Measurements from ENCODE around the gene CTNND2. TPM values are rescaled to one million over a fixed set of nuclear protein-coding genes. Genes with fewer than 3 reads are reported as not detected.
"Not testable (repeated sequence)": the region's sequence is repeated elsewhere in the genome, so short reads cannot be mapped to it uniquely, and the experiment has no call there.

Gene CTNND2
- total RNA-seq, 1 donor from 2014 or later: not detected

DNA sequence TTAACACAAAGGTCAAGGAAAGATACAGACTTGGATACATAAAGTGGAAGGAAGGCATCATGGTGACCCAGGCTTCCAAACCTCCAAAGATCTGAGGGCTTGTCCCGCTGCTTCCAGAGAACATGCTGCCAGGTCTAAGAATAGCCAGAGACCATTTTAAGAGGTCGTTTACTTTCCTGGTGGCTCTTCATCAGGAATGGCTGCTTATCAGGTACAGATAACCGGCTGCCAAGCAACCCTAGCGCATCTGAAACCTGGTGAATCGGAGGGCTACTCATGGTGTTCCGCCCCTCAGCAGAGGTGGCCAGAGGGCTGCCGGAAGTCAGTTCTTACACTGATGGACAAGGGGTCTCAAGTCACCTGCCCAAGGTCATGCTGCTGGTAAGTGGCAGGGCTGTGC lies 892.0 kb downstream of the CTNND2 start:
- no peak for DNase-seq

DNA sequence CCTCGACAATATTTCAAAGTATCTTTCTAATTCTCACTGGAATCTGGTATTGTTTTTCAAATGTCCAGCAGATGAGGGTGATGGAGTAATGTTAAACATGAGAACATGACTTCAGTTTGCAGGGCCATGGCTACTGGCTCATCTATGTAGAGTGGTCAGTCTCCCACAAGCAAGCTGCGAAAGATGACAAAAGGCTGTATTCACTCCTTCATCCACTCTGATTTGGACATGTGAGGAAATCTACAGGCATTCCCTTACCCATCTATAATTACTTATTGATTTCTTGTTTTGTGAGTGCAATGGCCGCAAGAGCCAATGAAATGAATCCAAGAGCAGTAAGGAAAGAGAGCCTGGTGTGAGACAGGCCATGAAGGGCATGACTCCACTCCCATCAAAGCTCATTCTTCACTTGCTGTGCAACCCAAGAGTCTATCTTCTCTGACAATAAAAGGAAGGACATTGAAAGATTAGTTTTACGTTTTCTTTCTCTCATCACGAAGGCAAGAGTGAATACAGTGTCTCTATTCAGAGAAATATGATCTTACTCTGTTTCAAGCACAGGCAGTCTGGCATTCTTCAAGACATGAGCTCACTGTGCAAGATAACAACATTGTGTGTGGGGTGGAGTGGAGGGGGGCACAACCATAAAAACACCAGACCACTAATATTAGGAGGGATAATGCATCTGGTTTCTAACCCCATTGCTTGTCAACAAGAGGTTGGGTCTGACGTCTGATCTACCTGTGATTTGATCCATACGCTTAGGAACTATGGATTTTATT lies 893.6 kb downstream of the CTNND2 start:
- no peak for DNase-seq

DNA sequence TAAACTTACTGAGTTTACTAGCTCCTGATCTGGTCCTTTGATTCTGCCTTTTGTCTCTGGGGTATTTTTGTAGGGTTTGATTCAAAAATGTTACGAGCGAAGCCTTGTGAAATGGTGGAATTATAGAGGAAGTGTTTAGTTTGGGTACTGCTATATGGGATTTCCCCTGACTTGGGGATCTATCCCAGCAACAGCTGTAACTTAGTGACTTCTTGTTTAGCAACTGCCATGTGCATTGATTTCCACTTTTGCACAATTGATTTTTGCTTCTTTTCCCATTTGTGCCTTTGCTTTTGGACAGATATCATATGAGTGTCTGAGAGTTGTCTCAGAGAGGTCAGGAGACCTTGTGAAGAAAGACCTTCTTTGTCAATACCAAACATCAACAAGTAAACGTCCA lies 894.7 kb downstream of the CTNND2 start:
- DNase-seq: no peak

DNA sequence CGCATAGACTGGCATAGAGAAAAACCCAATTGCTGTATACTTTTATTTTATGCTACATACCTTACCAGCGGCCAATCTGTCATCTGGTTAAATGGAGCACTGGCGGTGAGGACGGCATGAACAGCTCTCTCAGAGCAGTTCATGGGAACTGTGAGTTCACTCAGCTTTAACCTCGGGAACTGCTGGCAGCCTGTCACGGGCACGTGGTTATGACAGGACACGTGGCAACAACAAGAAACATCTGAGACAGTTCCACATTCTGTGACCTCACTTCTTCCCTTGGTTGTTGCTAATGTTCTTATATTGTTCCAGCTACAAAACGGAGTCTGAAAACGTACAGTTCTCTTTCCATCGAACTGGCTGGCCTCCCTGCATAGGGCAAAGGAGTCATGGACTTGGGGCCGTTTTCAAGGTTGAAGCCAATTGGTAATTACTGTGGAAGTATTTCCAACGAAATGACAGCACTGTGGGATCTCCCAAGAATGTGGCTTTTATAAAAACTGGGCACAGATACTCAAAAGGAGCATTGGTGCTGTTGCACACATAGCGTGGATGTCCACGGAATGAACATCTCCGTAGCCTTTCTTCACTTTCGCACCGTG lies 896.9 kb downstream of the CTNND2 start:
- no peak for DNase-seq

DNA sequence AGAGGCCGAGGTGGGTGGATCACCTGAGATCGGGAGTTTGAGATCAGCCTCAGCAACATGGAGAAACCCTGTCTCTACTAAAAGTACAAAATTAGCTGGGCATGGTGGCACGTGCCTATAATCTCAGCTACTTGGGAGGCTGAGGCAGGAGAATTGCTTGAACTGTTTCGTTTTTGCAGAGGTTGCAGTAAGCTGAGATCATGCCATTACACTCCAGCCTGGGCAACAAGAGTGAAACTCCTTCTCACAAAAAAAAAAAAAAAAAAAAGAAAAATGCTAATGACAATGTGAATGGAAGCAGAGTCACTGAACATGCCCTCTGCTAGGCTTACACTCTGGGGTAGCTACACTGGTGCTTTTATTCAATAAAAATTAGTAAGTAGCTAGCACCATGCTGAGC lies 899.7 kb downstream of the CTNND2 start:
- not testable (repeated sequence) for DNase-seq

DNA sequence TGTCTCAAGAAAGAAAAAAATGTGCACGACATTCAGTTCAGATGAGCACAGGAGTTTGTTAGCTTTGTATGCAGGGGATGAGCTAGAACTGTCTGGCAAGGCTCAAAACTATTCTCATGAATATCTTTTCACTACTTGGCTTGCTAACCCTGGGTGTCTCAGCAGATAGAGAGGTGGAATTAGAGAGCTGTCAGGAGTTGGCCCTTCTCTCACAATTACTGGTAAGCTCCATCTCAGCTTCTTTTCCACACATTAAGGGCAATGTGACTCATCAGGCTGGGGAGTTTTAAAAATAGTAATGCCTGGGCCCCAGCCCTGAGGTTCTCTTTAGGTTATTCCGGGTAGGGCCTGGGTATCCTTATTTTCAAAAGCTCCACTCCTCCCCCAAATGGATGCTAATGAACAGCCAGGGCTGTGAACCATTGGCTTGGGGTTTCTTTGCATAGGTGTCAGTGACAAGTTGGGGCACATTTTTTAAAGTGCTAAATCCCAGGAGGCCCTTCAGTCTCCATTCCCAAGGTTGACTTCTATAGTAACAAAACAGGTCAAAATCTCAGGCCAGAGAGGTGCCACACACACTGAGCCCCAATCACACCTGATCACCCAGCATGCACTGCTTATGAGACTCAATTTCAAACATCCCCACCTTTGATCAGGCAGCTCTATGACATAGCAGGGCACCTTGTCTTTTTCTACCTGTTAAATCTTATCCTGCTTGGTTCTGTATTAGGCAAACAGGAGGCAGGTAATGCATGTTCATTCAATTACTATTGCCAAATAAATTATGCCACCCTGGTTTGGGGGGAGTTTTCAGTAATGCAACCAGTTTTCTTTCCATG lies 903.5 kb downstream of the CTNND2 start:
- no peak for DNase-seq

DNA sequence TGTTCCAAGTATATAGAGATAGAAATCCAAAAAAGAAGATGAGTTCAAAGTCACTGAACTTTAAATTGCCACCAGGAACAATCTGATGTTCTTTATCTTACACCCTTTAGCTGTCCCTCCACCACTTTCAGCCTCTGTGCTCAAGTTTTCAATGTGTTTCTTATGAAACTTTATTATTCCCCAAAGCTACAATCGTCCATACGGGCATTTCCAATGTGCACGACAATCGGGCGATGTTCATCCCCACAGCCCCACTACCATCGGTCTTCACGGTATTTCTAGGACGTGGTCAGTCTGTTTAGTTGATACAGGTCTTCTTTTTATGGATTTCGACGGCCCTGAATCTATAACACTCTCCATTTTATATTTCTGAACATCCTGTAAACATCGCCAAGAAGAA lies 904.5 kb downstream of the CTNND2 start:
- no peak for DNase-seq

DNA sequence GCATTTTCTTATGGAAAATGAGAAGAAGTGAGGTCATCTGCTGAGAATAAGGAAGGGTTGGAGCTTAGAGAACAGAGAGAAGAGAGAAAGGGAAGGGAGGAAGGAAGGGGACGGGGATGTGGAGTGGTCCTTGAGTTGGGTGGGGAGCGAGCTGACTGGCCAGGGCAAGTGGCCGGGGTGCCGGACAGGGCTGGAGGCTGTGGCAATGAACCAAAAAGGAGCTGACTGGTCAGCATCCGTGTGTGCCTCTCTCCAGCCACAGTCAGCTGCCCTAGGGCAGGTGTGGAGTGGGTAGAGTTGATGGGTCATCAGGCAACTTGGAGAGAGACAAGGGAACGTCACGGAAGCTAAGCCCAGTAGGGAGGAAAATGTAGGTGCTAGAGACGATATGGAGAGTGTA lies 908.4 kb downstream of the CTNND2 start:
- DNase-seq: no peak

DNA sequence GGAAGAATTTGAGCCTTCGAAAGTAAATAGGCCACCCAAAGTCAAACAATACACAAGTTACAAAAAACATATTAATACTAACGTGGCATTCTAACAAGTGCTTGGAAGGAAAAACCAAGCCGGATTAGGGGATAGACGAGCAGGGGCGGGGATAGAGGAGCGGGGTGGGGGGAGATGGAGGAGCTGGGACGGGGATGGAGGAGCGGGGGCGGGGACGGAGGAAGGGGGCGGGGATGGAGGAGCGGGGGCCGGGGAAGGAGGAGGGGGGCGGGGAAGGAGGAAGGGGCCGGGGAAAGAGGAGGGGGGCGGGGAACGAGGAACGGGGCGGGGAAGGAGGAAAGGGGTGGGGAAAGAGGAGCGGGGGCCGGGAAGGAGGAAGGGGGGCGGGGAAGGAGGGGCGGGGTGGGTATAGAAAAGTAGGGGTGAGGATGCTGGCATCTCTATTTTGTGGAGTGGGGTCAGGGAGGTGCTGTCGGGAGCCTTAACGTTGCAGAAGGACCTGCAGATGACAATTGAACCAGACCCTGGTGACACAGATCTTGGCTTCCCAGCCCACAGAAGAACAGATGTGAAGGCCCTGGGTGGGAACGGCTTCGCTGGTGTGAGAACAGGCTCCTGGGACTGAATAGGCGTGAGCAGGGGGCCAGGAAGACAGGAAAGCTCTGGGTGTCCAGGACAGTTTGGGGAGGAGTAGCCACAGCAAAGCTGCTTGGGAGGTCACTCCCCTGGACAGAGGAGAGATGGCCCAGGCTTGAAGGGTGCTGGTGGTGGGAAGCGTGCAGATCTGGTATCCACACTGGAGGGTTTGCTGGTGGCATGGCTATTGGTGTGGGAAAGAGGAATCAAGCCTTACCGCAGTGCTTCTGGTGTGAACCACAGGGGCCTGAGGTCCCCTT lies 909.9 kb downstream of the CTNND2 start:
- no peak for DNase-seq

DNA sequence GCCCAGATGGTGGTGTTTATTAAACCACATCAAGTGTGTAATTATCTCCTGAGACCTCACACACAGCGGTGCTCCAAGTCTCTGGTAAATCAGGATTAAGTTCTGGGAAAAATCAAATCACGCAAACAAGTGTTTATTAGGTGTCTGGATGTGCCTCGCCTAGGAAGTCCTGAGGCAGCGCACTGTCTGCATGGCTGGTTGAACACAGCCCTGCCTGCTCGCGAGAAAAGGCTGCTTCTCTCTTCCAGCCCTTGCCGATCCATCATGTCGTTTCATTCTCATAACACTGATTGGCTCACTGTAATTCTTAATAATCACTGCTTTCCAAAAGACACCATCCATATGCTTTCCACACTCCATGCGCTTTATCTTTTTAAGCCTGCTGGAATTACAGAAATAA lies 913.6 kb downstream of the CTNND2 start:
- DNase-seq: no peak

DNA sequence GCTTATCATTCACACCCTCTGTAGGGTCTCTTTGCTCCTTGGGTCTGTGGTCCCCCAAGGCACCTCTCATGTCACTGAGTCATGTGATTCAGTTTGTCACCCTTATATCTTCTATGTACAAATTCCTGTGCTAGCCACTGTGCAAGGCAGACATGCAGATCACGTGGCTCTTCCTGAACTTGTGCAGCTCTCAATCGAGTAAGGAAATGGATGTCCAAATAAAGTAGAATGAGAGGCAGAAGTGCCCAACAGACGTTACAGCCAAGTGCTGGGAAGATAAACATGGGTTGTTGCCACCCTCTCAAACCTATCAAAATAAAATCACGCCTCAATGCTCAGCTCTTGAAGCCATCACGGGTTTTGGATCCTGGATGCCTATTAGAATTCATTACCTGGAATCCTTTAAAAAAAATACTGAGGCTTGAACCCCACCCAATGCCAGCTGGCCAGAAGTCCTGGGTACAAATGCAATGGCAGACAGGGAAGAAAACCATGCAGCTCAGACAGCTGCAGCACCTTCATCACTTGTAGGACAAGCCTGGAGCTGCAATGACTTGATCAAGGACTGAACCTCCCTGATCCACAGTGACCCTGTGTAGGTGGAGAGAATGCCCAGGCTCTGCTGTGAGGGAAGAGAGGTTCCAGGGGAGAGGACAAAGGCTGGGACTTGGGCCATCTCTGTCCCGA lies 914.5 kb downstream of the CTNND2 start:
- DNase-seq: no peak

DNA sequence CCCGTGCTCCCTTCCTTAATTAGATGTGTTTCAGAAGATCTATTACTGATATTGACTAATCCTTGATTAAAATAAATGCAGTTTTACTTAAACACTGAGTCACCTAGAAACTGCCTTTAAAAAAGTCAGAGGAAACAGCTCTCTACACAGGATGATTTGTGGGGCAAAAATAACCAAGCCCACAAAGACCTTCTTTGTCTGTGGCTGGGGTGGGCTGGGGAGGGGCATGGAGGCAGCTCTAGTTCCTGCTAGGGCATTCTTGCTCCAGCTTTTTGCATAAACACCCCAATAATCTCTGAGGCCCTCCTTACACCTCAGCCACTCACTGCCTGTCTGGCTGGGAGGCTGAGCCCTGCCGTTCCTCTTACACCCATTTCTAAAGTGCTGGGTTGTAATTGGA lies 915.6 kb downstream of the CTNND2 start:
- DNase-seq: no peak

DNA sequence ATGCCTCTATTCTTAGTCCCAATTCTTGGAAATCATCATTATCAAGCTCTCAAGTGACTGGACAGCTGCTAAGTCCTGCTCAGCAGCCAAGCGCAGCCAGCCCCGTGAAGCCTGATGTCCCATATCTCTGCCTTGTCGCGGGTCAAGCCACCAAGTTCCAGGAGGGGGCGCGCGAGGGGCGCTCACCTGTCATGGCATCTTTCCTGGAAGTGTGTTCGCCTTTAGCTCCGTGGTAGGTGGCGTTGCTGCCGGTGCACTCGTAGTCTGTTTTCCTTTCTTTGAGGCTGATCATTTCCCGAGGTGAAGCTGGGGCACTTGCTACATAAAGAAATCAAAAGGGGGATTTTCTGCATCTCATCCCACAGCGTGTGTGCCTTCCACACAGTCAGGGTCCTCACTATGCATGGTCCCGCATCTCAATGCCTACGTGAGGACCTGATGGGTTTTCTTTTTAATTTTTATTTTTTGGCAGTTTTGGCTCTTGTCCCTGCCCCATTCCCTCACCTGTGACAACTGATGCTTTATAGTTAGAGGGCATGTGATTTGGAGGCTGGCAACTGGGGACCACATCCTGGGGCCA lies 916.2 kb downstream of the CTNND2 start:
- peak; percentile 36 for DNase-seq

DNA sequence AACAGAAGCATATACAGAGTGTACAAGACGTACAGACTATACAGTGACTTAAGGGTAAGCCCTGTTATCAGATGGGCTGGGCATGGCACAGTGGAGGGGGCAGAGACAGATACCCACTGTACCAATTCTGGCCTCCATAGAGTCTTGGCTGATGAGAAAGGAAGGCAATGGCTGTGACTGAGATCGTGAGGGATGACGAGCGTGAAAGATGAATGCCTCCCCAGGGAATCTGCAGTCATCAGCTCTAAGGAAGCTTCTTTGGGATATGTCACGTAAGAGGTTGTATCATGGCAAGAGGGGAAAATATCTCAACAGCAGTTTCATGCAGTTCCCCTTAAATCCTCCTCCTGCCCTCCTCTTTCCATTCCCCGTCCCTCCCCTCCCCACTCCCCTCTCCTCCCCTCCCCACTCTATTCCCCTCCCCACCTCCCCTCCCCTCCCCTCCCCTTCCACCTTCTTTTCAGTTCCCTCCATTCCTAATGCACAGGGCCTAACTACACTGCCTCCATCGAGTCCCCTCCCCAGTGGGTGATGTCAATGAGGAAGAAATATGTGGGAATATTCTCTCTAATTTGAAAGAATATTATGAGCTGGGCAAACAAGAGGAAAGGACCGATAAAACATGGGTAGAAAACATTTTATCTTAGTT lies 916.8 kb downstream of the CTNND2 start:
- no peak for DNase-seq

DNA sequence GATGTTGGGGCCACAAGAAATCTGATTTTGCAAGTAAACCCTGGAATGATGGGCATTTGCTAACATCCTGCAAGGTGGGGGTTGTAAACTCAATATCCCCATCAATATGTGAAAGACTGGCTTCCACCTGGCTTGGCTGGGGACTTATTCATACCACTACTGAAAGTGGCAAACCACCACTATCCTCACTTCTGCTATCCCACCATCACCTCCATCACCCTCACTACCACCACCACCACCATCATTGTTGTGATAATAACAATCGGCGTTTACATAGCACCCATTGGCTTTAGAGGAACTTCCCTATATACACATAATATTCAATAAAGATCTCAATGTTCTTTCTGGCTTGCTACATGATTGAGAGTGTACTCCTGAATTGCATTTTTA lies 918.5 kb downstream of the CTNND2 start:
- DNase-seq: no peak

DNA sequence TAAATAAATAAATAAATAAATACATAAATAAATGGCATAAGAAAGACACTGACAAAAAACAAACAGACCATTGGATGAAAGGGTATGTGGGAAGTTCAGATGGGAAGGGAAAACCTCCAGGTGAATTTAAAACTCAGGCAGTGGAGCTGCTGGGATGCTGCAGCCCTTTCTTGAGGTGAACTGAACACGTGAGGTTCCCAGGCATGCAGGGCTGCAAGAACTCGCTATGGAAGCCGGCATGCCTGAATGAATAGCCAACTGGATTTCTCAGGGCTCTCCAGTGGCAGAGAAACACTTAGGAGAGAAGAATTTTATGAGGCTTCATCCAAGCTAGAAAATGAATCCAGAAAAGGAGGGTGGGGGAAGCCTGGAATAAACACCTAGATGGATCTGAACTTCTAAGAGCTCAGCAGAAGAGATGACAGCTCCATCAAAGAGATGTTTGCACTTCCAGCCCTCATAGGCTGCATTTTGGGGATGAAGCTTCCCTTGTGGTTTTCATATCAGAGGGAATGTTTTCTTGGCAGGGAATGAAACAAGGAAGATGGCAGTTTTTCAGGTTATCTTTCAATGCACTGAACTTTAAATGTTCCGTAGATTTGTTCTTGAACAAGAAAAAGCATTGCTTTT lies 919.0 kb downstream of the CTNND2 start:
- no peak for DNase-seq

DNA sequence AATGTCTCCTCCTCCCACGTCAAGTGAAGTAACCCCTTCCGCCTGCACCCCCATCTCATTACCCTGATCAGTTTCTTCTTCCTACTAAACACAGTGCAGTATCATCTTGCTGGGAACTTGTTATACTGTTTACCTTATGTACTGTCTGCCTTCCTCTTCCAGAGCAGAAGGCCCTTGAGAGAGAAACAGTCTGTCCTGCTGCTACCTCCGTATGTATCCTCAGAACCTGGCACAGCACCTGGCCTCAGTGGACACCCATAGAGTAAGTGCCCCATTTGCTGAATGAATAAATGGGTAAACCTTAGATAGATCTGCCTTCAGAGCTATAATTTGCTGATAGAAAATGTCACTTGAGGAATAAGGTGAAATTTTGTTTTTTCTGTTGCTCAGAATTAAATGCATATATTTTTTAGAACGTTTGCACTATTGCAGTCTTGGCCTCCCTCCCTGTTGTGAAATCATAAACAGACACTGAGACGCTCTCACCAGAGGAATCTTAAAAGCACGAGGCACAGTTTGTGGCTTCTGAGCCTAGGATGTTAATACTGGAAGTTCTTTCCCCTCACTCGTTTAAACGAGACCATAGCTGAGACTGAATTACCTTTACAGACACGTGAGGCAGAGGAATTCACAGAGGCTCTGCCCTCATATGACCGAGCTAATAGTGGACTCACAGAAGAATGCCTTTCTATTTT lies 920.1 kb downstream of the CTNND2 start:
- DNase-seq: no peak

DNA sequence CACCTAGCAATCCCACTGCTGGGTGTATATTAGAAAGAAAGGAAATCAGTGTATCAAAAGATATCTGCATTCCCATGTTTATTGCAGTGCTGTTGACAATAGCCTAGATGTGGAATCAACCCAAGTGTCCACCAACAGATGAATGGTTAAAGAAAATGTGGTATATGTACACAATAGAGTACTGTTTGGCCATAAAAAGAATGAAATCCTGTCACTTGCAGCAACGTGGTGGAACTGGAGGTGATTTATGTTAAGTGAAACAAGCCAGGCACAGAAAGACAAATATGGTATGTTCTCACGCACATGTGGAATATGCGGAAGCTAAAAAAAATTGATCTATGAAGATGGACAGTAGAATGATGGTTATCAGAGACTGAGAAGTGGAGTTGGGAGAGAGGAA lies 921.6 kb downstream of the CTNND2 start:
- DNase-seq: no peak

DNA sequence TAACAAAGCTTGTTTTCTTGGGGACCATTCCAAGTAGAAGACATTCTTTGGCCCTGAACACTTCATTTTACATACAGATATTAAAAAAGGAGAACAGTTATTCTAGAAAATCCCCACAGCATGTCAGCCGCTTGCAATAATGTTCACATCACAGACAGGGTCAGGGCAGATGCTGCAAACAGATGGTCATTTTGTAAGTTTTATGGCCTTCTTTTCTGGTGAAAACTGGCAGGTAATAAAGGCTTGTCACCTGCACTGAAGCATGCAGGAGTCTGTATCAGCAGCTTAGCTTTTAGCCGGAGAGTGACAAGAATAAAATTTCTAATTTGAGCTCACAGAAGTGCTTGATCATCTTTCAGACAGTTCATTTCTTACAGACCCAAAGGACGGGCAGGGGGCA lies 922.3 kb downstream of the CTNND2 start:
- no peak for DNase-seq

DNA sequence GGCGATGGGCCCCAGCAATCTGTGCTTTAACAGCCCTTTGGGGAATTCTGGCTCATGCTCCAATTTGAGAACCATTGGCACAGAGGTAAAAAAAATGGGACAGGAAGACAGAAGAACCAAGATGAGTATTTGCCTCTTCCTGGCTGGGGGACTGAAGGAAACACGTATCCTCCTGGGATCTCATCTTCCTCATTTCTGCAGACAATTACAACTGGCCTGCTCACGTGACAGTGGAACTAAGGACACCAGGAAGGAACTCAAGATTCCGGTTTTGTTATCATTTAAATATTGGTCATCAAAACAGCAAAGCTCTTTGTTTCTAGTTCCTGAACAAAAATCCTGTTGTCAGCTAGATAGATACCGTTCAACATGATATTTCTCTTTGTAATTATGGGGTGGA lies 927.2 kb downstream of the CTNND2 start:
- no peak for DNase-seq

Data from dermis blood vessel endothelial cell (primary cell).